Neural progenitor cell (in vitro differentiated cells): ENCODE measurements around the gene ZC3H10. TPM values are rescaled to one million over a fixed set of nuclear protein-coding genes. Genes with fewer than 3 reads are reported as not detected.

ENCODE experiments used
- DNase-seq: peaks from one replicate; pipeline ENCODE4 v3.0.0-alpha.2; 2016; ENCODE audit warnings: low spot score
- H2AFZ ChIP-seq: fragments of 200-600 bp; sonication (generic); replicated peaks from 2 replicates; pipeline ENCODE4 v1.6.1; 2016; ENCODE audit warnings: antibody characterized with exemption
- H3F3A ChIP-seq: fragments of 200-600 bp; sonication (generic); 2 replicates; pipeline ENCODE4 v1.6.1; 2016; ENCODE audit warnings: antibody characterized with exemption, low read depth
- H3K27ac ChIP-seq: fragments of 200-600 bp; sonication (generic); 2 replicates; pipeline ENCODE4 v1.5.1; 2016; ENCODE audit warnings: mild to moderate bottlenecking
- H3K27me3 ChIP-seq: fragments of 200-600 bp; sonication (generic); 2 replicates; pipeline ENCODE4 v1.6.1; 2016; ENCODE audit warnings: mild to moderate bottlenecking, moderate library complexity
- H3K36me3 ChIP-seq: fragments of 200-600 bp; sonication (generic); 2 replicates; pipeline ENCODE4 v1.5.1; 2016
- H3K4me1 ChIP-seq: fragments of 200-600 bp; sonication (generic); 2 replicates; pipeline ENCODE4 v1.6.1; 2016; ENCODE audit warnings: mixed run types
- H3K4me2 ChIP-seq: fragments of 200-600 bp; sonication (generic); 2 replicates; pipeline ENCODE4 v1.6.1; 2016
- H3K4me3 ChIP-seq: fragments of 200-600 bp; sonication (generic); 2 replicates; pipeline ENCODE4 v1.5.1; 2016
- H3K79me2 ChIP-seq: fragments of 200-600 bp; sonication (generic); 2 replicates; pipeline ENCODE4 v1.6.1; 2016; ENCODE audit warnings: low read depth
- H3K9ac ChIP-seq: fragments of 200-600 bp; sonication (generic); 2 replicates; pipeline ENCODE4 v1.6.1; 2016
- H3K9me3 ChIP-seq: fragments of 200-600 bp; sonication (generic); 2 replicates; pipeline ENCODE4 v1.5.1; 2016; ENCODE audit warnings: low read depth
- H4K20me1 ChIP-seq: fragments of 200-600 bp; sonication (generic); 2 replicates; pipeline ENCODE4 v1.6.1; 2016; ENCODE audit warnings: low read depth
- H3K27ac Mint-ChIP-seq: 3 replicates; pipeline ENCODE4 v1.8.0; 2021; ENCODE audit warnings: mixed read lengths
- H3K27me3 Mint-ChIP-seq: 2 replicates; pipeline ENCODE4 v1.8.0; 2022; ENCODE audit warnings: low read depth, mild to moderate bottlenecking, inconsistent platforms, moderate library complexity, mixed read lengths; ENCODE audit not compliant: insufficient read depth
- H3K36me3 Mint-ChIP-seq: 3 replicates; pipeline ENCODE4 v1.8.0; 2021; ENCODE audit warnings: mixed read lengths
- H3K4me1 Mint-ChIP-seq: 3 replicates; pipeline ENCODE4 v1.8.0; 2021; ENCODE audit warnings: mixed read lengths
- H3K4me3 Mint-ChIP-seq: 3 replicates; pipeline ENCODE4 v1.8.0; 2021; ENCODE audit warnings: mild to moderate bottlenecking, moderate library complexity, mixed read lengths
- H3K9me3 Mint-ChIP-seq: 3 replicates; pipeline ENCODE4 v1.8.0; 2020; ENCODE audit warnings: mixed read lengths
- CTCF ChIP-seq: fragments of 200-600 bp; sonication (generic); IDR thresholded peaks from 2 replicates; pipeline ENCODE4 v1.5.1; 2017; ENCODE audit warnings: antibody characterized with exemption, mild to moderate bottlenecking
- EZH2 ChIP-seq: fragments of 200-600 bp; sonication (generic); IDR thresholded peaks from 2 replicates; pipeline ENCODE4 v1.6.1; 2017; ENCODE audit warnings: antibody characterized with exemption, mild to moderate bottlenecking, moderate library complexity
- EZH2phosphoT487 ChIP-seq: fragments of 200-600 bp; sonication (generic); IDR thresholded peaks from 2 replicates; pipeline ENCODE4 v1.6.1; 2017; ENCODE audit warnings: antibody characterized with exemption
- total RNA-seq: library from RNA; depleted of rRNA; stranded (reverse); fragments of >200 nt; gene quantifications from 2 replicates; pipeline ENCODE4 v1.2.3, GENCODE V29; 2015; ENCODE audit warnings: low replicate concordance

Gene ZC3H10
- total RNA-seq, 1 donor from 2014 or later: 10.8 TPM

- Histone ChIP-seq H3K4me3 (peak overlapping the region; percentile 73), H3K9me3 (no peaks in the 10 kb centered on the region), H3K27me3 (no peaks in the 10 kb centered on the region), H3K79me2 (peaks cover 30% of the 10 kb centered on the region), H3K9ac (peak overlapping the region; percentile 90), H4K20me1 (peaks cover 58% of the 10 kb centered on the region), H3K27ac (no peak overlapping the region), H3K36me3 (no peaks in the 10 kb centered on the region), H3K4me2 (peak overlapping the region; percentile 90), H3F3A (peaks cover 78% of the 10 kb centered on the region), H2AFZ (no peak overlapping the region), H3K4me1 (peaks cover 49% of the 10 kb centered on the region)
- Mint-ChIP-seq H3K27me3 (peaks cover 33% of the 10 kb centered on the region), H3K4me1 (peaks cover 70% of the 10 kb centered on the region), H3K27ac (peak overlapping the region; percentile 100), H3K4me3 (peak overlapping the region; percentile 99), H3K36me3 (peaks cover 59% of the 10 kb centered on the region), H3K9me3 (no peaks in the 10 kb centered on the region)
- no peak for DNase-seq
- TF ChIP-seq CTCF (no peak), EZH2phosphoT487 (no peak), EZH2 (no peak)
These were observed 41.6 kb downstream of the ZC3H10 start for GRCh38 chr12:56159482-56160192.

- H3K27me3 ChIP-seq: no peaks in the 10 kb centered on the region
- H2AFZ ChIP-seq: no peak overlapping the region
- no peak overlapping the region for H3K9ac ChIP-seq
- Mint-ChIP-seq H3K36me3 (peaks cover 57% of the 10 kb centered on the region), H3K27ac (peak overlapping the region; percentile 100), H3K27me3 (peaks cover 33% of the 10 kb centered on the region), H3K4me3 (peak overlapping the region; percentile 99), H3K4me1 (peaks cover 64% of the 10 kb centered on the region), H3K9me3 (no peaks in the 10 kb centered on the region)
- no peak for TF ChIP-seq CTCF
- no peak for TF ChIP-seq EZH2phosphoT487
- no peak for TF ChIP-seq EZH2
- H3K4me2 ChIP-seq: peak overlapping the region; percentile 90
- H3K79me2 ChIP-seq: peaks cover 30% of the 10 kb centered on the region
- DNase-seq: no peak
- peaks cover 49% of the 10 kb centered on the region for H3K4me1 ChIP-seq
- peak overlapping the region; percentile 77 for H3K27ac ChIP-seq
- H3K9me3 ChIP-seq: no peaks in the 10 kb centered on the region
- H4K20me1 ChIP-seq: peaks cover 58% of the 10 kb centered on the region
- H3K36me3 ChIP-seq: no peaks in the 10 kb centered on the region
- peaks cover 82% of the 10 kb centered on the region for H3F3A ChIP-seq
- peak overlapping the region; percentile 73 for H3K4me3 ChIP-seq
These were observed 42.2 kb downstream of the ZC3H10 start for GRCh38 chr12:56160193-56160763.

DNA sequence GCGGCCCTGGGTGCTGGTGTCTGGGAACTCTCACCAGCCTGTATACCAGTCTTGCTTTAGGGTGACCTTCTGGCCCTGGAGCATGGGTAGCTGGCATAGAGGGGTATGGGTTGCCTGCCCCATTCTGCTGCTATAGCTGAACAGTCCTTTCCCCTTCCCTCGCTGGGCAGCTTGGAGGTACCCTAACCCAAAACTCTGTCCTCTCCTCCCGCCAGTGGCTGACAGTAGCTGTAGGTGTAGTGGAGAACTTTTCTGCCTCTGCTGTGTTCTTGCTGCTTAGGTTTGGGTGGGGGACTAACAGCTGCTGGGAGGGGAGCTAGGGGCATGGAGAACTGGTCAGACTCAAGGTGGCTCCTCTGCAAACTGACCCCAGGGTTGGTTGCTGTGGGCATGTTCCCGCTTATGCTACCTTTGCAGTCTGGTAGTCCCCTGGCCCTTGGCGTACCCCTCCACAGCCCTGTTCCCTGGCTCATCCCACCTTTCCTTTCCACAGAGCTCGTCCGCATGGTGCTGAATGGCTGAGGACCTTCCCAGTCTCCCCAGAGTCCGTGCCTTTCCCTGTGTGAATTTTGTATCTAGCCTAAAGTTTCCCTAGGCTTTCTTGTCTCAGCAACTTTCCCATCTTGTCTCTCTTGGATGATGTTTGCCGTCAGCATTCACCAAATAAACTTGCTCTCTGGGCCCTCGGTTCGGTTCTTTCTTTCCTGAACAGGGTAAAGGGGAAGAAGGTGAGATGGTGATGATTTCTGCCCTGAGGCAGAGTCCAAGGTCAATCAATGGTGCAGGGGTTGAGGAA is 43.0 kb downstream of the ZC3H10 start:
- Histone ChIP-seq H3K4me3 (peak overlapping the region; percentile 73), H4K20me1 (peaks cover 63% of the 10 kb centered on the region), H3K79me2 (peaks cover 30% of the 10 kb centered on the region), H3K9me3 (no peaks in the 10 kb centered on the region), H3K4me2 (peak overlapping the region; percentile 90), H3F3A (peaks cover 83% of the 10 kb centered on the region), H3K36me3 (peaks cover under 1% of the 10 kb centered on the region), H3K4me1 (peaks cover 49% of the 10 kb centered on the region), H2AFZ (no peak overlapping the region), H3K27ac (peak overlapping the region; percentile 77), H3K27me3 (no peaks in the 10 kb centered on the region), H3K9ac (no peak overlapping the region)
- Mint-ChIP-seq H3K27ac (peak overlapping the region; percentile 87), H3K36me3 (peaks cover 56% of the 10 kb centered on the region), H3K4me1 (peaks cover 60% of the 10 kb centered on the region), H3K9me3 (no peaks in the 10 kb centered on the region), H3K27me3 (peaks cover 33% of the 10 kb centered on the region), H3K4me3 (peak overlapping the region; percentile 99)
- DNase-seq: peak; percentile 12
- TF ChIP-seq EZH2phosphoT487: no peak
